GM12878 (cell line): Measurements from ENCODE around the gene KCNMB2. TPM values are rescaled to one million over a fixed set of nuclear protein-coding genes. Genes with fewer than 3 reads are reported as not detected.

Source experiments
- BACH1 ChIP-seq: fragments of 450-650 bp; IDR thresholded peaks from 2 replicates; pipeline ENCODE4 v1.6.1; 2017; ENCODE audit warnings: mild to moderate bottlenecking, borderline replicate concordance
- CBFB ChIP-seq: IDR thresholded peaks from 2 replicates; pipeline ENCODE4 v1.6.1; 2016; ENCODE audit warnings: antibody characterized with exemption, low read depth
- CEBPB ChIP-seq, 2 experiments: fragments of 150-350 bp in 1 of 2; IDR thresholded peaks; 2 replicates each; pipeline ENCODE4 v1.6.1; 2012 to 2014; ENCODE audit warnings: low read depth in 2 of 2, low read length in 2 of 2, borderline replicate concordance in 1 of 2, inconsistent platforms in 1 of 2
- DPF2 ChIP-seq: fragments of 450-650 bp; IDR thresholded peaks from 2 replicates; pipeline ENCODE4 v1.6.1; 2017; ENCODE audit warnings: mild to moderate bottlenecking
- FOXK2 ChIP-seq: fragments of 450-650 bp; IDR thresholded peaks from 2 replicates; pipeline ENCODE4 v1.6.1; 2017; ENCODE audit warnings: mild to moderate bottlenecking, moderate library complexity
- FOXM1 ChIP-seq: IDR thresholded peaks from 2 replicates; pipeline ENCODE4 v1.6.1; 2012; ENCODE audit warnings: low read depth, mild to moderate bottlenecking, inconsistent platforms, low read length, moderate library complexity
- NKRF ChIP-seq: fragments of 450-650 bp; conservative IDR thresholded peaks from 2 replicates; pipeline ENCODE4 v1.6.1; 2017; ENCODE audit warnings: mild to moderate bottlenecking, moderate library complexity
- NR2C1 ChIP-seq: fragments of 450-650 bp; IDR thresholded peaks from 2 replicates; pipeline ENCODE4 v1.6.1; 2017; ENCODE audit warnings: antibody characterized with exemption, mild to moderate bottlenecking, moderate library complexity
- PAX5 ChIP-seq: IDR thresholded peaks from 2 replicates; pipeline ENCODE4 v1.6.1; 2011; ENCODE audit warnings: low read depth, low read length, borderline replicate concordance
- SPI1 ChIP-seq: IDR thresholded peaks from 2 replicates; pipeline ENCODE4 v1.6.1; 2011; ENCODE audit warnings: low read depth, mild to moderate bottlenecking, low read length, moderate library complexity, borderline replicate concordance; ENCODE audit not compliant: insufficient read depth
- TCF12 ChIP-seq: IDR thresholded peaks from 2 replicates; pipeline ENCODE4 v1.6.1; 2011; ENCODE audit warnings: low read depth, mild to moderate bottlenecking, low read length
- WRNIP1 ChIP-seq: IDR thresholded peaks from 2 replicates; pipeline ENCODE4 v1.6.1; 2011; ENCODE audit warnings: low read depth, low read length, improper control_type of control experiment, borderline replicate concordance
- ZBTB11 ChIP-seq: fragments of 450-650 bp; formaldehyde crosslinking; IDR thresholded peaks from 2 replicates; pipeline ENCODE4 v1.5.0; 2022; ENCODE audit warnings: mild to moderate bottlenecking, missing genetic modification characterization
- ZNF207 ChIP-seq: fragments of 450-650 bp; IDR thresholded peaks from 2 replicates; pipeline ENCODE4 v1.6.1; 2014; ENCODE audit warnings: antibody characterized with exemption, mild to moderate bottlenecking, borderline replicate concordance
- ZZZ3 ChIP-seq: IDR thresholded peaks from 2 replicates; pipeline ENCODE4 v1.6.1; 2011; ENCODE audit warnings: low read depth; ENCODE audit not compliant: control insufficient read depth, insufficient read length
- polyA plus RNA-seq, 11 experiments: library from polyadenylated mRNA; depleted of rRNA in 4 of 11; unstranded in 6 of 11; stranded (reverse) in 5 of 11; fragments of >200 nt; fragmentation: Nextera tagmentation in 4 of 11; fragmentation: Illumina TruSeq in 1 of 11; extraction: Ambion mirVana in 4 of 11; extraction: Trizol in 1 of 11; gene quantifications; 1 replicate in 1 of 11; 2 replicates in 10 of 11; pipeline versions ENCODE4 v1.2.1 to v1.2.3, GENCODE V29; 2011 to 2016; ENCODE audit warnings: inconsistent platforms in 2 of 11, missing spikeins in 2 of 11, low read depth in 1 of 11
- total RNA-seq, 4 experiments: library from RNA; depleted of rRNA in 3 of 4; stranded (reverse); fragments of >200 nt in 3 of 4; fragmentation: Illumina TruSeq in 1 of 4; extraction: Trizol in 1 of 4; gene quantifications; 2 replicates each; pipeline versions ENCODE4 v1.2.1 to v1.2.3, GENCODE V29; 2013 to 2021

KCNMB2 gene
- total and polyA plus RNA-seq, 10 of the 15 experiments (the other 5 are each of a cell fraction or from before 2014, with no cell fraction given) = 0.22 to 18.8 (median 11.0) TPM

- no peak for TF ChIP-seq NKRF
- no peak; the same call in 1 of the 2 replicates for TF ChIP-seq DPF2
- TF ChIP-seq CEBPB (IDR thresholded peaks at IDR 0.05; ENCODE audit: borderline replicate concordance in 1 of 2, low read depth in 2 of 2, low read length in 2 of 2) = peak in 1 of 2 experiments; percentile 83; a peak in 1 of 4 replicates
- no peak for TF ChIP-seq ZNF207
- no peak for TF ChIP-seq FOXK2
- no peak for TF ChIP-seq CBFB
- TF ChIP-seq TCF12 = peak; percentile 53; the same call in 1 of the 2 replicates
- no peak for TF ChIP-seq NR2C1
- TF ChIP-seq WRNIP1 = no peak
- TF ChIP-seq FOXM1 = peak; percentile 98
- TF ChIP-seq BACH1 = no peak; the same call in 1 of the 2 replicates
- no peak for TF ChIP-seq ZZZ3
- no peak for TF ChIP-seq PAX5
- no peak for TF ChIP-seq ZBTB11 (CRISPR knock-in tag)
- no peak for TF ChIP-seq SPI1
- TF ChIP-seq, all 136 proteins: peak for 52
These were observed 17.4 kb upstream of the KCNMB2 start (continued) for GRCh38 chr3:178518660-178519396.
